H1 (cell line): ENCODE data around the gene SARNP. TPM values are rescaled to one million over a fixed set of nuclear protein-coding genes. Genes with fewer than 3 reads are reported as not detected.

Experiments used
- ASH2L ChIP-seq: fragments of 200-600, 300-600 bp; sonication (generic); IDR thresholded peaks from one replicate; pipeline ENCODE4 v1.7.1; 2017; ENCODE audit warnings: low read length
- CTBP2 ChIP-seq: IDR thresholded peaks from 2 replicates; pipeline ENCODE4 v1.7.0; 2011; ENCODE audit warnings: borderline replicate concordance, mild to moderate bottlenecking, moderate library complexity, mixed read lengths, low read length; ENCODE audit not compliant: insufficient read depth, insufficient read length
- MAFK ChIP-seq: IDR thresholded peaks from 2 replicates; pipeline ENCODE4 v1.6.1; 2012; ENCODE audit warnings: low read depth, mild to moderate bottlenecking, improper control_type of control experiment, low read length
- NRF1 ChIP-seq: IDR thresholded peaks from 2 replicates; pipeline ENCODE4 v1.6.1; 2011; ENCODE audit warnings: mild to moderate bottlenecking, low read depth, low read length, improper control_type of control experiment
- RNF2 ChIP-seq: fragments of 200-900, 300-1000 bp; sonication (generic); IDR thresholded peaks from 2 replicates; pipeline ENCODE4 v1.7.1; 2016; ENCODE audit warnings: borderline replicate concordance, low read depth, mild to moderate bottlenecking, antibody characterized with exemption, low read length; ENCODE audit not compliant: poor library complexity, severe bottlenecking; ENCODE audit errors: missing control alignments
- RXRA ChIP-seq: IDR thresholded peaks from 2 replicates; pipeline ENCODE4 v1.6.1; 2011; ENCODE audit warnings: low read depth, mild to moderate bottlenecking, low read length, moderate library complexity; ENCODE audit not compliant: insufficient read depth
- SP1 ChIP-seq: IDR thresholded peaks from 2 replicates; pipeline ENCODE4 v1.6.1; 2011; ENCODE audit warnings: low read depth, low read length
- SUZ12 ChIP-seq: fragments of 200-600 bp; sonication (generic); IDR thresholded peaks from 2 replicates; pipeline ENCODE4 v1.6.1; 2012; ENCODE audit warnings: mild to moderate bottlenecking, inconsistent platforms, low read length, moderate library complexity, mixed read lengths
- TCF12 ChIP-seq: IDR thresholded peaks from 2 replicates; pipeline ENCODE4 v1.6.1; 2011; ENCODE audit warnings: low read depth, mild to moderate bottlenecking, low read length
- polyA plus RNA-seq, 7 experiments: library from polyadenylated mRNA; depleted of rRNA in 3 of 7; stranded (reverse) in 5 of 7; unstranded in 2 of 7; fragments of >200 nt in 5 of 7; fragments of 200-250 nt in 2 of 7; gene quantifications; 1 replicate in 5 of 7; 2 replicates in 1 of 7; 4 replicates in 1 of 7; pipeline versions ENCODE4 v1.2.1 to v1.2.3, GENCODE V29; 2011 to 2013; ENCODE audit warnings: missing spikeins in 2 of 7, mixed read lengths in 2 of 7
- total RNA-seq: library from RNA; stranded (reverse); fragmentation: NEBNext Ultra II Directional; extraction: Animal tissue kit (Norgen Biotek cat#: 25700); gene quantifications from 2 replicates; pipeline ENCODE4 v1.2.1, GENCODE V29; 2021
- TF ChIP-seq, protein P1 (sequence below): fragments of 300-600 bp; sonication (generic); IDR thresholded peaks from 2 replicates; pipeline ENCODE4 v1.7.1; 2012; ENCODE audit warnings: low read length, moderate library complexity, mild to moderate bottlenecking, inconsistent platforms; ENCODE audit not compliant: insufficient replicate concordance

The SARNP gene
- total and polyA plus RNA-seq, 2 of the 8 experiments (the other 6 are each of a cell fraction or from before 2014, with no cell fraction given): 114 to 226 TPM

DNA sequence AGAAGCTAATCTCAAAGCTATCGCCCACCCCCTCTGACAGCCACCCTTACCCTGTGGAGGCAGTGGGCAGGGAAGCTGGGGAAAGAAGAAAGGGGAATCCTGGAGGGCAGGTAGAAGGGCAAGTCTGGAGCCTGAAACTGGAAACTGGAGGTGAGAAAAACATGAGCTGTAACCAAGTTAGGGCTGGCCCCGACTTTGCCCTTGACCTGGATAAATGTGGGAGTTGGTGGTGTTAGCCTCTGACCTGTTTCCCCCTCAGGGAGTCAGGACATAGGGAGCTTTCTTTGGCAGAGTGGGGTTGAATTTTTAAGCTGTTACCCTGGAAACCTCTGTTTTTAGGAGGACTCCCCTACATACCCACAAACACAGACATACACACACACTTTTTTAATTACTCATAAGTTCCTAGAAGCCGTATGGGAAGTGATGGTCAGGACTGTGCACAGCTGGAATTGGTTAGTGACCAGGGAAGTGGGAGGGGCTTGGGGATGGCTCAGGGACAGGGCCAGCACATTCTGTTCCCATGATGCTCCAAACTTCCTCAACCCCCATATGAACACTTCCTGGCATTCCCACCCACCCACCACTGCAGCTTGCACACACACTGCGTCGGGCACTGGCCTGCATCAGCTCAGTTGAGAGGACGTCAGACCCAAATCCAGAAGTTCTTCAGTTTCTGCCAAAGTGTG lies 30.2 kb upstream of the SARNP start (continued):
- TF ChIP-seq TCF12 (no peak), RNF2 (no peak), CTBP2 (no peak), RXRA (no peak), ASH2L (no peak), NRF1 (no peak), SP1 (no peak), MAFK (no peak), SUZ12 (no peak)
- TF ChIP-seq, protein P1, sequence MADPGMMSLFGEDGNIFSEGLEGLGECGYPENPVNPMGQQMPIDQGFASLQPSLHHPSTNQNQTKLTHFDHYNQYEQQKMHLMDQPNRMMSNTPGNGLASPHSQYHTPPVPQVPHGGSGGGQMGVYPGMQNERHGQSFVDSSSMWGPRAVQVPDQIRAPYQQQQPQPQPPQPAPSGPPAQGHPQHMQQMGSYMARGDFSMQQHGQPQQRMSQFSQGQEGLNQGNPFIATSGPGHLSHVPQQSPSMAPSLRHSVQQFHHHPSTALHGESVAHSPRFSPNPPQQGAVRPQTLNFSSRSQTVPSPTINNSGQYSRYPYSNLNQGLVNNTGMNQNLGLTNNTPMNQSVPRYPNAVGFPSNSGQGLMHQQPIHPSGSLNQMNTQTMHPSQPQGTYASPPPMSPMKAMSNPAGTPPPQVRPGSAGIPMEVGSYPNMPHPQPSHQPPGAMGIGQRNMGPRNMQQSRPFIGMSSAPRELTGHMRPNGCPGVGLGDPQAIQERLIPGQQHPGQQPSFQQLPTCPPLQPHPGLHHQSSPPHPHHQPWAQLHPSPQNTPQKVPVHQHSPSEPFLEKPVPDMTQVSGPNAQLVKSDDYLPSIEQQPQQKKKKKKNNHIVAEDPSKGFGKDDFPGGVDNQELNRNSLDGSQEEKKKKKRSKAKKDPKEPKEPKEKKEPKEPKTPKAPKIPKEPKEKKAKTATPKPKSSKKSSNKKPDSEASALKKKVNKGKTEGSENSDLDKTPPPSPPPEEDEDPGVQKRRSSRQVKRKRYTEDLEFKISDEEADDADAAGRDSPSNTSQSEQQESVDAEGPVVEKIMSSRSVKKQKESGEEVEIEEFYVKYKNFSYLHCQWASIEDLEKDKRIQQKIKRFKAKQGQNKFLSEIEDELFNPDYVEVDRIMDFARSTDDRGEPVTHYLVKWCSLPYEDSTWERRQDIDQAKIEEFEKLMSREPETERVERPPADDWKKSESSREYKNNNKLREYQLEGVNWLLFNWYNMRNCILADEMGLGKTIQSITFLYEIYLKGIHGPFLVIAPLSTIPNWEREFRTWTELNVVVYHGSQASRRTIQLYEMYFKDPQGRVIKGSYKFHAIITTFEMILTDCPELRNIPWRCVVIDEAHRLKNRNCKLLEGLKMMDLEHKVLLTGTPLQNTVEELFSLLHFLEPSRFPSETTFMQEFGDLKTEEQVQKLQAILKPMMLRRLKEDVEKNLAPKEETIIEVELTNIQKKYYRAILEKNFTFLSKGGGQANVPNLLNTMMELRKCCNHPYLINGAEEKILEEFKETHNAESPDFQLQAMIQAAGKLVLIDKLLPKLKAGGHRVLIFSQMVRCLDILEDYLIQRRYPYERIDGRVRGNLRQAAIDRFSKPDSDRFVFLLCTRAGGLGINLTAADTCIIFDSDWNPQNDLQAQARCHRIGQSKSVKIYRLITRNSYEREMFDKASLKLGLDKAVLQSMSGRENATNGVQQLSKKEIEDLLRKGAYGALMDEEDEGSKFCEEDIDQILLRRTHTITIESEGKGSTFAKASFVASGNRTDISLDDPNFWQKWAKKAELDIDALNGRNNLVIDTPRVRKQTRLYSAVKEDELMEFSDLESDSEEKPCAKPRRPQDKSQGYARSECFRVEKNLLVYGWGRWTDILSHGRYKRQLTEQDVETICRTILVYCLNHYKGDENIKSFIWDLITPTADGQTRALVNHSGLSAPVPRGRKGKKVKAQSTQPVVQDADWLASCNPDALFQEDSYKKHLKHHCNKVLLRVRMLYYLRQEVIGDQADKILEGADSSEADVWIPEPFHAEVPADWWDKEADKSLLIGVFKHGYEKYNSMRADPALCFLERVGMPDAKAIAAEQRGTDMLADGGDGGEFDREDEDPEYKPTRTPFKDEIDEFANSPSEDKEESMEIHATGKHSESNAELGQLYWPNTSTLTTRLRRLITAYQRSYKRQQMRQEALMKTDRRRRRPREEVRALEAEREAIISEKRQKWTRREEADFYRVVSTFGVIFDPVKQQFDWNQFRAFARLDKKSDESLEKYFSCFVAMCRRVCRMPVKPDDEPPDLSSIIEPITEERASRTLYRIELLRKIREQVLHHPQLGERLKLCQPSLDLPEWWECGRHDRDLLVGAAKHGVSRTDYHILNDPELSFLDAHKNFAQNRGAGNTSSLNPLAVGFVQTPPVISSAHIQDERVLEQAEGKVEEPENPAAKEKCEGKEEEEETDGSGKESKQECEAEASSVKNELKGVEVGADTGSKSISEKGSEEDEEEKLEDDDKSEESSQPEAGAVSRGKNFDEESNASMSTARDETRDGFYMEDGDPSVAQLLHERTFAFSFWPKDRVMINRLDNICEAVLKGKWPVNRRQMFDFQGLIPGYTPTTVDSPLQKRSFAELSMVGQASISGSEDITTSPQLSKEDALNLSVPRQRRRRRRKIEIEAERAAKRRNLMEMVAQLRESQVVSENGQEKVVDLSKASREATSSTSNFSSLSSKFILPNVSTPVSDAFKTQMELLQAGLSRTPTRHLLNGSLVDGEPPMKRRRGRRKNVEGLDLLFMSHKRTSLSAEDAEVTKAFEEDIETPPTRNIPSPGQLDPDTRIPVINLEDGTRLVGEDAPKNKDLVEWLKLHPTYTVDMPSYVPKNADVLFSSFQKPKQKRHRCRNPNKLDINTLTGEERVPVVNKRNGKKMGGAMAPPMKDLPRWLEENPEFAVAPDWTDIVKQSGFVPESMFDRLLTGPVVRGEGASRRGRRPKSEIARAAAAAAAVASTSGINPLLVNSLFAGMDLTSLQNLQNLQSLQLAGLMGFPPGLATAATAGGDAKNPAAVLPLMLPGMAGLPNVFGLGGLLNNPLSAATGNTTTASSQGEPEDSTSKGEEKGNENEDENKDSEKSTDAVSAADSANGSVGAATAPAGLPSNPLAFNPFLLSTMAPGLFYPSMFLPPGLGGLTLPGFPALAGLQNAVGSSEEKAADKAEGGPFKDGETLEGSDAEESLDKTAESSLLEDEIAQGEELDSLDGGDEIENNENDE: no peak
